B cell (primary cell): ENCODE data around the gene CDK8.

Experiments used
- EZH2 ChIP-seq: IDR thresholded peaks from 2 replicates; pipeline ENCODE4 v1.6.1; 2012; ENCODE audit warnings: borderline replicate concordance, low read depth, mild to moderate bottlenecking, moderate library complexity, low read length; ENCODE audit not compliant: insufficient read depth, poor library complexity, severe bottlenecking
- TF ChIP-seq, protein P1 (sequence below): fragments of 200-600 bp; IDR thresholded peaks from one replicate; pipeline ENCODE4 v1.8.0; 2022; ENCODE audit warnings: antibody characterized with exemption, mild to moderate bottlenecking

DNA sequence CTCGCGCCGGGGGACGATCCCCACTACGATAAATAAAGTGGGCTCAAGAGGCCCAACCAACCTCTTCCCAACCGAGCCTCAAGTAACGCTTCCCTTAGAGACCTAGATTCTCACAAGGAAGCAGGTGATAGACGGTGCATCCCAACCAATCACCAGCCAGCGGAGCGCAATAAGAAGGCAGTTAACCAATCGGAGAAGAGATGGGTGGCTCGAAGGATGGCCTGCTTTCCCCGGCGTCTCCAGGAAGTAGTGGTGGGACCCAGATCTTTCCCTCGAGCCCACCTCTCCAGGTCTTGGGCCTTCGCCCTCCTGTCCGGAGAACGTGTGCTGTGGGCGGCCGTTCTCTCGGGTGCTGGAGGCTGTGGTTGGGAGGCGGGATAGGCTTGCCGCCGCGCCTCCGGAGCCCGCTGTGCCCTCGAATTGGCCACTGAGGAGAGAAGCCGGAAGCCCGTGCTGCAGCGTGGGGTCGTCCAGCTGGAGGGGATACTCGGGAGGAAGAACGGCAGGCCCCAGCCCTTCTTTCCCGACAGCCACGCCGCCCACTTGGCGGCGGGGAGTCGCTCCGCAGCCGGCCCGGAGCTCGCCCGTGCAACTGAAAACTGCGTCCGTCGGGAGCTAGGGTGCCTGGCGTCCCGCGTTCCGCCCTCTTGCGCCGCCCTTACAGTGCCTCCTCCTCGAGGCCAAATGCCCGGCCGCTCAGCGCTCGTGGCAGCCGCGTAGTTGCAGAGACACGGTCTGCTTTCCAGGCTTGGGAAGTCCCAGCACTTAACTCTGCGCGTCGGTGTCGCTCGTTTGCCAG lies 32.0 kb upstream of the CDK8 start, which contains the start of gene RNF6:
- TF ChIP-seq, protein P1, sequence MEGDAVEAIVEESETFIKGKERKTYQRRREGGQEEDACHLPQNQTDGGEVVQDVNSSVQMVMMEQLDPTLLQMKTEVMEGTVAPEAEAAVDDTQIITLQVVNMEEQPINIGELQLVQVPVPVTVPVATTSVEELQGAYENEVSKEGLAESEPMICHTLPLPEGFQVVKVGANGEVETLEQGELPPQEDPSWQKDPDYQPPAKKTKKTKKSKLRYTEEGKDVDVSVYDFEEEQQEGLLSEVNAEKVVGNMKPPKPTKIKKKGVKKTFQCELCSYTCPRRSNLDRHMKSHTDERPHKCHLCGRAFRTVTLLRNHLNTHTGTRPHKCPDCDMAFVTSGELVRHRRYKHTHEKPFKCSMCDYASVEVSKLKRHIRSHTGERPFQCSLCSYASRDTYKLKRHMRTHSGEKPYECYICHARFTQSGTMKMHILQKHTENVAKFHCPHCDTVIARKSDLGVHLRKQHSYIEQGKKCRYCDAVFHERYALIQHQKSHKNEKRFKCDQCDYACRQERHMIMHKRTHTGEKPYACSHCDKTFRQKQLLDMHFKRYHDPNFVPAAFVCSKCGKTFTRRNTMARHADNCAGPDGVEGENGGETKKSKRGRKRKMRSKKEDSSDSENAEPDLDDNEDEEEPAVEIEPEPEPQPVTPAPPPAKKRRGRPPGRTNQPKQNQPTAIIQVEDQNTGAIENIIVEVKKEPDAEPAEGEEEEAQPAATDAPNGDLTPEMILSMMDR: no peak
- TF ChIP-seq EZH2: no peak
